PFSK-1 (cell line): ENCODE measurements around the gene COLEC11.
A peak's percentile ranks its signal among the peaks of the same experiment; 100 is the strongest.

ENCODE experiments used
- FOXP2 ChIP-seq: optimal IDR thresholded peaks from 2 replicates; pipeline ENCODE3; 2011; ENCODE audit warnings: borderline replicate concordance, control low read depth, inconsistent platforms; ENCODE audit not compliant: insufficient read depth; ENCODE audit errors: extremely low read length, extremely low read depth
- POLR2AphosphoS5 ChIP-seq: IDR thresholded peaks from 2 replicates; pipeline ENCODE4 v1.6.1; 2012; ENCODE audit warnings: low read depth, mild to moderate bottlenecking, control low read depth, low read length, moderate library complexity
- SIN3A ChIP-seq: IDR thresholded peaks from 2 replicates; pipeline ENCODE4 v1.6.1; 2012; ENCODE audit warnings: mild to moderate bottlenecking, low read length, moderate library complexity, borderline replicate concordance; ENCODE audit not compliant: insufficient read depth
- TAF1 ChIP-seq: IDR thresholded peaks from 2 replicates; pipeline ENCODE4 v1.6.1; 2012; ENCODE audit warnings: low read length, control low read depth, borderline replicate concordance; ENCODE audit not compliant: insufficient read depth
- TF ChIP-seq, protein P1 (sequence below), 2 experiments: IDR thresholded peaks; 2 replicates each; pipeline versions ENCODE4 v1.6.1 to v1.8.0; 2011 to 2012; ENCODE audit warnings: low read depth in 2 of 2, low read length in 2 of 2, control low read depth in 1 of 2, inconsistent platforms in 1 of 2, mild to moderate bottlenecking in 1 of 2, moderate library complexity in 1 of 2; ENCODE audit not compliant: insufficient read depth in 1 of 2

Gene COLEC11

DNA sequence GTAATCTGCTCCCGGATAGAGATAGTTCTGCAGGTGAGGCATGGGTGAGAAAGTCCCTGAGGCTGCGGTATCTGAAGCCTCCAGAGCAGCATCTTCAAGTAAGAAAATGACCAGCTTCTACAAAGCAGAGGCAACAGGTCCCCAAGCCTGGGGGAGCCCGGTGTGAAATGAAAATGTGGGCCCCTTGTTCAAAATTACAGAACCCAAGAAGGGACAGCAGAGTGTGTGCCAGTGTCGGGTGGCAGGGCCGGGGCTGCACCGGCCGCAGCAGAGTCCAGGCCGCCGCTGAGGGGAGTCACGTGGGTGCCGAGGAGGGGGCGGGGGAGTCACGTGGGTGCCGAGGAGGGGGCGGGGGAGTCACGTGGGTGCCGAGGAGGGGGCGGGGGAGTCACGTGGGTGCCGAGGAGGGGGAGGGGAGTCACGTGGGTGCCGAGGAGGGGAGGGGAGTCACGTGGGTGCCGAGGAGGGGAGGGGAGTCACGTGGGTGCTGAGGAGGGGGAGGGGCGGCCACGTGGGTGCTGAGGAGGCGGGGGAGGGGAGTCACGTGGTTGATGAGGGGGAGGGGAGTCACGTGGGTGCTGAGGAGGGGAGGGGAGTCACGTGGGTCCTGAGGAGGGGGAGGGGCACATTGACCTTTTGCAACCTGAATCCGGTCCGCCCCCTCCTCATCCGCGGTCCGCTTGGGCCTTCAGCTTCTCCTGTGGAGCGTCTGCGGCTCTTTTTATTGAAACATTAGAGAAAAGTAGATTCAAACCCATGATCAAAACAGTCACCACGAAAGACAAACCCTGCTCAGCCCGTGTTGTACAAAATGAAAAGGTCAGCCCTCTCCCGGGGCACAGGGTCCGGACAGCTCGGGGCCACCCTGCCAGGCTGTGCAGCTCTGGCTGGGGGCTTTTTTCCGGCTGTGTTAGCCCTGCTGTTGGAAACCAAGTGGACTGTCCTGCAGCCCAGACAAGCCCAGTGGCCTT, 10.4 kb downstream of the COLEC11 start:
- TF ChIP-seq TAF1 (no peak), POLR2AphosphoS5 (peak; percentile 36), SIN3A (0 out of 2 replicates have a peak, but pooled peaks have one; percentile 5), FOXP2 (peak; percentile 36)
- TF ChIP-seq, protein P1, sequence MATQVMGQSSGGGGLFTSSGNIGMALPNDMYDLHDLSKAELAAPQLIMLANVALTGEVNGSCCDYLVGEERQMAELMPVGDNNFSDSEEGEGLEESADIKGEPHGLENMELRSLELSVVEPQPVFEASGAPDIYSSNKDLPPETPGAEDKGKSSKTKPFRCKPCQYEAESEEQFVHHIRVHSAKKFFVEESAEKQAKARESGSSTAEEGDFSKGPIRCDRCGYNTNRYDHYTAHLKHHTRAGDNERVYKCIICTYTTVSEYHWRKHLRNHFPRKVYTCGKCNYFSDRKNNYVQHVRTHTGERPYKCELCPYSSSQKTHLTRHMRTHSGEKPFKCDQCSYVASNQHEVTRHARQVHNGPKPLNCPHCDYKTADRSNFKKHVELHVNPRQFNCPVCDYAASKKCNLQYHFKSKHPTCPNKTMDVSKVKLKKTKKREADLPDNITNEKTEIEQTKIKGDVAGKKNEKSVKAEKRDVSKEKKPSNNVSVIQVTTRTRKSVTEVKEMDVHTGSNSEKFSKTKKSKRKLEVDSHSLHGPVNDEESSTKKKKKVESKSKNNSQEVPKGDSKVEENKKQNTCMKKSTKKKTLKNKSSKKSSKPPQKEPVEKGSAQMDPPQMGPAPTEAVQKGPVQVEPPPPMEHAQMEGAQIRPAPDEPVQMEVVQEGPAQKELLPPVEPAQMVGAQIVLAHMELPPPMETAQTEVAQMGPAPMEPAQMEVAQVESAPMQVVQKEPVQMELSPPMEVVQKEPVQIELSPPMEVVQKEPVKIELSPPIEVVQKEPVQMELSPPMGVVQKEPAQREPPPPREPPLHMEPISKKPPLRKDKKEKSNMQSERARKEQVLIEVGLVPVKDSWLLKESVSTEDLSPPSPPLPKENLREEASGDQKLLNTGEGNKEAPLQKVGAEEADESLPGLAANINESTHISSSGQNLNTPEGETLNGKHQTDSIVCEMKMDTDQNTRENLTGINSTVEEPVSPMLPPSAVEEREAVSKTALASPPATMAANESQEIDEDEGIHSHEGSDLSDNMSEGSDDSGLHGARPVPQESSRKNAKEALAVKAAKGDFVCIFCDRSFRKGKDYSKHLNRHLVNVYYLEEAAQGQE (IDR thresholded peaks at IDR 0.05; ENCODE audit: insufficient read depth in 1 of 2, low read depth in 2 of 2, low read length in 2 of 2), result no peak

DNA sequence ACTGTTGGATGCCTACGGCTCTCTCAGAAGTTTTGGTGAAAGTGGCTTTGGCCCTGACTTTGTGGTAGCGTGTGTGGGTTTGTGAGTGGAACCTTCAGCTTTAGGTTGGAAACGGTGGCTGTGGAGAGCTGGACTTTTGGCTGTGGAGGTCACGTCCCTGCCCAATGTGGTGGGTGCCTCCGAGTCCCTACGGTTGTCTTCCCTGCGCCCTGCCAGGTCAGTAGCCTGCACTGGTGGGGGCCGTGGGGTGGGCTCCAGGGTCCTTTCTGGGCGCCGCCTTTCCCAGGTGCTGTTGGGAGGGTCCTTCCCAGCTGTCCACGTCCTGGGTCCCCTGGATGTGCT, 11.1 kb downstream of the COLEC11 start:
- 0 out of 2 replicates have a peak, but pooled peaks have one; percentile 1 for TF ChIP-seq POLR2AphosphoS5
- no peak for TF ChIP-seq FOXP2

DNA sequence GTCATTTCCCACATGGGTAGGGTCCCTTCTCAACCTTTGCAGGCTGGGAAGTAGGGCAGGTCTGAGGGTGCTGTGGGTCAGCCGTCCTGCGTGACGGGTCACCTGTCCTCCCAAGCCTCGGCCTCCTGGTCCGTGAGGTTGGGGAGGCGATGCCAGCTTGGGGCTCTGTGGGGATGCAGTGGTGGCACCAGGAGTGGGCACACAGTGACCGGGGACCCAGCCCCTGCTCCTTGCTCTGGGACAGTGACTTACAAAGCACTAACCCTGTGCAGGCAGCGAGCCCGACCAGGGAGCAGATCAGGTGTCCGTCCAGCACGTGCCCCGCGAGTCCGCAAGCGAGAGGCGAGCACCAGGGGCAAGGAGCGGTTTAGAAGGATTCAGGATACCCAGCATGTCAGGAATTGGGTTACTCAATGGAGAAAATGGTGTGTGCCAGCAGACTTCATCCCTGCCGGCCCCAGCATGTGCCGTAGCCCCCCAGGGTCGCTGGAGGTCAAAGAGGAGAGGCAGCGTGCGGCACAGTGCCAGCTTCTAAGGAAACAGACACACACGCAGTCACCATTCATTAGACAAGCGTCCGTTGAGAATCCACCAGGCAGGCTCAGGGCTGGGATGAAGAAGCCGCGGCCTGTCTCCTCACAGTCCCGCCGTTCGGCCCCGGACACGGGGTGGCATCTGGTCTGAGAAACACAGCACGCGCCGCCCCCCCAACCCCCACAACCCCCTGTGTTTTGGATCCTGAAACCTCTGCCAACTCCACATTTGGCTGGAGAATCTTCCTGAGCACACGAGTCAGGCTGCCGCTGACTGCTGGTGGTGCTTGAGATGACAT, 11.7 kb downstream of the COLEC11 start:
- TF ChIP-seq SIN3A (no peak), TAF1 (no peak), POLR2AphosphoS5 (no peak), FOXP2 (no peak)
- TF ChIP-seq, protein P1 (IDR thresholded peaks at IDR 0.05; ENCODE audit: insufficient read depth in 1 of 2, low read depth in 2 of 2, low read length in 2 of 2), result no peak

DNA sequence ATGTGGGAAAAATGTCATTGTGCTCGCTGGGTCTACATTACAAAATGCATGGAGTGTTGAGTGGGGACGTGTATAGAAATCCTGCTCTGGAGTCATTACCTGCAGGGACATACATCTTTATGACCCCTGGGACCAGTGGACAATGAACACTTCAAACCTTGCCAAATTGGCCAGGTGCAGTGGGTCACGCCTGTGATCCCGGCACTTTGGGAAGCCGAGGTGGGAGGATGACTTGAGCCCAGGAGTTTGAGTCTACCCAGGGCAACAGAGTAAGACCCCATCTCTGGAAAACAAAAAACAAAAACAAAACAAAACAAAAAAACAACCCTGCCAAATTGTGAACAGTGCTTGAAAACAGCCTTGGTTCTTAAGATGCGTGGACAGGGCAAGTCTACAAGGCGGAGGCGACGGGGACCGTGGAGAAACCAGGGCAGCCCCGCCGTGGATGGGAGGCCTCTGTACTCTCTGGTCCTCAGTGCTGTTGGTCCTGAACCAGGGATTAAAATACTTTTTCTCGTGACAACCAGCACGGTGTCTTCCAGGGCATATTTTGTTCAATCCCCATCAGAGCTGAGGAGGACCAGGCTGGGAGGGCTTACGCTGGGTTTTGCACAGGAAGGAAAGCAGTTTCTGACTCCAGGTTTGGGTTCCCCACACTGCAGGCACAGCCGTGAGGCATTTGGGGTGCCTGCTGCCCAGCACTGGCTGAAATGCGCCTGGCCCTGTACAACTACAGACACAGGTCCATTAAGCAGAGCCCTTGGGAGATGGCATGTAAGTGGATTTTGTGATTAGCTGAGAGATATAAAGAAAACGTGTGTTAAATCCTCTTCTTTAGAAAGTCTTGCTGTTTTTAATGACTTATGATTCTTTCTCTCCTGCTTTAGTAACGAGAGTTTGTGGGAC, 13.7 kb downstream of the COLEC11 start:
- TF ChIP-seq FOXP2 (no peak), TAF1 (no peak), SIN3A (no peak), POLR2AphosphoS5 (no peak)
- TF ChIP-seq, protein P1 (IDR thresholded peaks at IDR 0.05; ENCODE audit: insufficient read depth in 1 of 2, low read depth in 2 of 2, low read length in 2 of 2), result no peak

DNA sequence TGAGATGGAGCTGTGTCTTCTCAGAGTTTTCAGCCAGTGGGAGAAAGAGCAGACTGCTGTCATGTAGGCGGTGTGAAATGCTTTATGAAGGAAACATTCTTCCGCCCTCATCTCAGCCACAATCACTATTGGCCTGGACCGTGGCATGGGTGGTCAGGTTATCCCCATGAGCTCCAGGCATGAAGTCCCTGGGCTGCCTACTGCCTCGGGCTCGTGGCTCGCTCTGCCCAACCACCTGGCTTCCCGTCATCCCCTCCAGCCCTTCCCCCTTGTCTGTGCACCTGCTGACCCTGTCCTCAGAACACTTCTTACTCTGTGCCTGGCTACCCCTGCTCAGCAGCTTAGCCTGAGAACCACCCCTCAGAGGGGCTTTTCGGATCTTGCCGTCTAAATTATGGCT, 15.5 kb downstream of the COLEC11 start:
- TF ChIP-seq POLR2AphosphoS5 (no peak), FOXP2 (no peak), TAF1 (no peak), SIN3A (no peak)
- TF ChIP-seq, protein P1 (IDR thresholded peaks at IDR 0.05; ENCODE audit: insufficient read depth in 1 of 2, low read depth in 2 of 2, low read length in 2 of 2), result no peak
